Posterior vena cava (tissue), 2 donors: ENCODE data around the gene EPG5. TPM values are rescaled to one million over a fixed set of nuclear protein-coding genes. Genes with fewer than 3 reads are reported as not detected.

Experiments used
- DNase-seq: peaks from one replicate; pipeline ENCODE4 v3.0.0-alpha.2; 2020; ENCODE audit warnings: low spot score
- intact Hi-C, 2 donors: fragments of 100-400 bp; cut with DNase I; formaldehyde crosslinking; loops; one replicate each; pipeline versions ENCODE4 v1.14.1 to v1.14.2; 2022 to 2023
- total RNA-seq, 2 donors: library from RNA; stranded (reverse); fragmentation: NEBNext Ultra II Directional; extraction: Animal tissue kit (Norgen Biotek cat#: 25700); gene quantifications; one replicate each; pipeline ENCODE4 v1.2.1, GENCODE V29; 2021
- donor health status: DM: yes; HTN: yes; CAD: no.
- donor health status: DM: yes; HTN: yes; CAD: no.

Gene EPG5
- total RNA-seq, 2 donors from 2014 or later: 20.1 to 20.2 TPM

GRCh38 chr18:45935591-45936335 is 31.4 kb downstream of the EPG5 start:
- DNase-seq: no peak
- intact Hi-C loops: no loop called here

GRCh38 chr18:45932708-45933107 is 34.4 kb downstream of the EPG5 start:
- DNase-seq: no peak
- intact Hi-C loops: no loop called here

GRCh38 chr18:45930963-45931362 is 36.2 kb downstream of the EPG5 start:
- intact Hi-C loops: no loop called here
- no peak for DNase-seq

- intact Hi-C loops: no loop called here
- DNase-seq: no peak
Observed at GRCh38 chr18:45926691-45927090, 40.4 kb downstream of the EPG5 start.

GRCh38 chr18:45926085-45926484 is 41.0 kb downstream of the EPG5 start:
- intact Hi-C loops: no loop called here
- DNase-seq: no peak

GRCh38 chr18:45923138-45923537 is 44.0 kb downstream of the EPG5 start:
- intact Hi-C loops: no loop called here
- no peak for DNase-seq

- peak; percentile 93 for DNase-seq
- intact Hi-C loops: no loop called here
Observed at GRCh38 chr18:45920367-45920766, 46.8 kb downstream of the EPG5 start.

GRCh38 chr18:45916302-45916701 is 50.8 kb downstream of the EPG5 start:
- intact Hi-C loops: no loop called here

GRCh38 chr18:45913276-45913675 is 53.9 kb downstream of the EPG5 start:
- no peak for DNase-seq
- intact Hi-C loops: no loop called here

More at GRCh38 chr18:45916302-45916701, 50.8 kb downstream of the EPG5 start:
- DNase-seq: no peak

GRCh38 chr18:45910405-45911023 is 56.6 kb downstream of the EPG5 start:
- intact Hi-C loops: no loop called here

GRCh38 chr18:45901654-45902210 is 65.4 kb downstream of the EPG5 start:
- no peak for DNase-seq
- intact Hi-C loops: no loop called here

More at GRCh38 chr18:45910405-45911023, 56.6 kb downstream of the EPG5 start:
- no peak for DNase-seq

- intact Hi-C loops: no loop called here
- no peak for DNase-seq
Observed at GRCh38 chr18:45900623-45901022, 66.5 kb downstream of the EPG5 start.

- intact Hi-C loops: no loop called here
- no peak for DNase-seq
Observed at GRCh38 chr18:45896991-45897390, 70.1 kb downstream of the EPG5 start.

- intact Hi-C loops: no loop called here
- DNase-seq: no peak
Observed at GRCh38 chr18:45896452-45896851, 70.7 kb downstream of the EPG5 start.

GRCh38 chr18:45895339-45895738 is 71.8 kb downstream of the EPG5 start:
- DNase-seq: no peak
- intact Hi-C loops: no loop called here

- no peak for DNase-seq
Observed at GRCh38 chr18:45894818-45895217, 72.3 kb downstream of the EPG5 start.

GRCh38 chr18:45891806-45892205 is 75.3 kb downstream of the EPG5 start:
- intact Hi-C loops: no loop called here
- DNase-seq: no peak

More at GRCh38 chr18:45894818-45895217, 72.3 kb downstream of the EPG5 start:
- intact Hi-C loops: no loop called here

GRCh38 chr18:45890606-45891005 is 76.5 kb downstream of the EPG5 start:
- DNase-seq: no peak
- intact Hi-C loops: no loop called here

- intact Hi-C loops: no loop called here
- no peak for DNase-seq
Observed at GRCh38 chr18:45889419-45890064, 77.6 kb downstream of the EPG5 start.

- intact Hi-C loops: no loop called here
- no peak for DNase-seq
Observed at GRCh38 chr18:45887585-45887984, 79.5 kb downstream of the EPG5 start.
